ENCODE results near the gene SIL1.
"Not testable (repeated sequence)": the region's sequence is repeated elsewhere in the genome, so short reads cannot be mapped to it uniquely, and the experiment has no call there.

The SIL1 gene

GRCh38 chr5:139197710-139198669, at the start of gene SIL1:
Gene SIL1, minus strand, starts transcription at chr5:139198368. Its CDS starts 70,525 bp downstream, at chr5:139127843.
- DNase-seq, result peak; percentile 98

DNA sequence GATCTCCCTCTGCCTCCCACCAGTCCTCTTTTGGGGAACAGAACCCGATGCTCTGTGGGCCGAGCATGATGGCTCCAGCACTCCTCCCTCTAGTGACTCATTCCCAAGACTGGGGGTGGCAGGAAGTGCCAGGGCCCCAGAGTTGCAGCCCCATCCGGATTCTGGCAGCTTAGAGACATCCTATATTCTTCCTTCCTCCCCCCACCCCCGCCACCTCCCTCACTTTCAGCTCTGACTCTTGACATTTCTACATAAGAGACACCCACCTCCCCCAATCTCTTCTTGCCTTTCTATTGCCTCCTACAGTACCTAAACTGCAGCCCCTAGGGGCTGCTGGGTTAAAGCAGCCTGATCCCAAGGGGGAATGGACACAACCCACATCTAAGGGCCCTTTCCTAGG, 48.2 kb upstream of the SIL1 start:
- no peak for DNase-seq

DNA sequence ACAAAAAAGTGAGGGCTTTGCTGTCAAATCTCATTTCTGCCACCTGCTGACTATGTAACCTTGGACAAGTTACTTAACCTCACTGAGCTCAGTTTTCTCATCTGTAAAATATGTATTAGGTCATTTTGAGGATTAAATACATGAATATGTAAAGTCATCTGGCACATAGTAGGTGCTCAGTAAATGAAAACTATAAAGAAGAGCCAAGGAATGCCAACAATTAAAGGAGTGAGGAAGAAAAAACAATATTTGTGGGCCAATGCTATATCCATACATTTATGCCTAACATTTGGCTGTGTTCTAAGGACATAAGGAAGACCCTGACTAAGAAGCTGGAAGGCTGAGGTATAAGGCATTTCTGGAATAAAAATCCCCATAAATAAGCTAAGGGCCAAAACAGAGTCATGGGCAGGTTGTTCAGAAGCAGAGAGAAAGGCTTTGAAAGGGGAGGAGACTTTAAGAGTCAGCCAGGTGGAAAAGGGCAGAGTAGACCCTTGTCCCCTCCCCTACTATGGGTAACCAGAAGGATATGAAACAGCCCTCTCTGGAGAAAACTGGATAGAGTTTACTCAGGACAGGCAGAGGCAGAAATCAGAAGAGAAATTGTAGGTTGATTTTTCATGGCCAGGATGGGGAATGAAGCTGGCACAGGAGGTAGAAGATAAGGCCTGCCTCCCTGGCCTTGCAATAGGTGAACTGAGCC, 47.6 kb upstream of the SIL1 start:
- DNase-seq, result peak; percentile 11

DNA sequence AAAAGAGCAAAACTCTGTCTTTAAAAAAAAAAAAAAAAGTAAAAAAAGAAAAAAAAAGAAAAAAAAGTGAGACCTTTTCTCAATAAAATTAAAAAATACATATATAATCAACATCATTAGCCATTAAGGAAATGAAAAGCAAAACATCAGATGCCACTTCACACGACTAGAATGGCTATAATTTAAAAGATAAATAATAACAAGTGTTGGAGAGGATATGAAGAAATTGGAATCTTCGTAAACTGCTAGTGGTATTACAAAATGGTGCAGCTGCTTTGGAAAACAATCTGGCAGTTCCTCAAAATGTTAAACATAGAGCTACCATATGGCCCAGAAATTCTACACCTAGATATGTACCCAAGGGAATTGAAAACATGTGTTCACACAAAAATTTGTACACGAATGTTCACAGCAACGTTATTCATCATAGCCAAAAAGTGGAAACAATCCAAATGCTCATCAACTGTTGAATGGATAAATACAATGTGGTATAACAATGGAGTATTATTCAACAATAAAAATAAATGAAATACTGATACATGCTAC, 45.3 kb upstream of the SIL1 start:
- no peak for DNase-seq

DNA sequence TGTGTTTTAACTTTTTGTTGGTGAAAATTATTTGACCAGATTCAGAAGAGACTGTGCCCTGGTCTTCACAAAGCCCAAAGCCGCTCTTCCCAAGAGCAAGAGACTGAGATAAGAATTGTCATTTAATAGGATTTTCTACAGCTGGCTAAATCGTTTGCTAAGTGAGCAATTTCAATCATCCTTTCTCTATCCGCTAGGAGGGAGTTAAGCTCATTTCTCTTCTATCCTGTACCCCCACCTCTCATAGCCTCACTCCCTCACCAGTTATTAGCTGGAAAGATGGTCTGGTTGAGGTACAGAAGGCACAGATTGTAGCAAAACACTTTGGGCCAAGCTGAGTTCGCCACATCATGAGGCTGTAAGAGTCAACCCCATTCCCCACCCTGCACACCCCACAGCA, 43.0 kb upstream of the SIL1 start:
- no peak for DNase-seq

GRCh38 chr5:139236479-139236878, 38.3 kb upstream of the SIL1 start:
- DNase-seq, result no peak

DNA sequence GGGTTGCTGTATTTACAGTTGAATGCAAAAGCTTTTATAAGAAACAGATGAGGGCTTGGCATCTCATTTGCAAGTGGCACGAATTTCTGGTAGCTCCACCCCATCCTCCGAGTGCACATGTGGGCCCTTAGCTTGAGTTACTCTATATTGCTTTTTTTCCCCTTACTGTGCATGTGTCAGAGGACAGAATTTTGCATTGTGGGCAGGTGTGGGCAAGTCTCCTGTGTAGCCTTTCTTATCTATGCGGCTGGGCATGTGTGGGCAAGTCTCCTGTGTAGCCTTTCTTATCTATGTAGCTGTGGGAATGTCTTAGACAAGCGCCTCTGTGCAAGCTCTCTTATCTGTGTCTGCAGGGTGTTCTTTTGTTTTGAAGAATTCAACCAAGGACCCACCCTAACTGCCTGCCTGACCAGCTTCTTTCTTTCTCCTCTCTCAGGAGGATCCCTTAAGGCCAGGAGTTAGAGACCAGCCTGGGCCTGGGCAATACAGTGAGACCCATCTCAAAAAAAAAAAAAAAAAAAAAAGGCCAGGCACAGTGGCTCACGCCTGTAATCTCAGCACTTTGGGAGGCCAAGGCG, 34.1 kb upstream of the SIL1 start:
- peak; percentile 20 for DNase-seq

DNA sequence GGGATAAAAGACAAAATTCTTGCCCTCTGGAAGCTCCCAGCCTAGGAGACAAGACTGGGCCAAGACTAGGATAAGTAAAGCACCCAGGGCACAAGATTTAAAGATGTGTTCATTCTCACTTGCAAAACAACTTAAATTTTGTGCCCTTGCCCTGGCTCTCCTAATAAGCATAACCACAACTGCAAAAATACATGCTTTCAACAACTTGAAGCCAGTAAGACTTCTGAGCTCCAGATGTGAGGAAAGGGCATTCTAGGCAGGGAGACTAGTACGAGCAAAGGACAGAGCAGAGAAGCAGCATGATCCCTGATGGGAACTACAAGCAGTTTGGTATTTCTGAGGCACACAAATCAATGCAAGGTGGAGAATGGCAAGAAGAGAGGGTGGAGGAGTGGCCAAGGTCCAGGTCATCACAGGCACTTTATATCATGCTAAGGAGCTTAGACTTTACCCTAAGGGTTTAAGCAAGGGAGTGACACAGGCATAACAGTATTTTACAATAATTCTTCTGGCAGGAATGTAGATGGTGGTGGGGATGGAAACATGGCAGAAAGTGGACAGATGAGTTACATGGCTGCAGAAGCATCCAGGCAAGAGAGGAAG, 30.1 kb upstream of the SIL1 start:
- DNase-seq, result no peak

GRCh38 chr5:139226131-139226530, 28.0 kb upstream of the SIL1 start:
- DNase-seq, result no peak

DNA sequence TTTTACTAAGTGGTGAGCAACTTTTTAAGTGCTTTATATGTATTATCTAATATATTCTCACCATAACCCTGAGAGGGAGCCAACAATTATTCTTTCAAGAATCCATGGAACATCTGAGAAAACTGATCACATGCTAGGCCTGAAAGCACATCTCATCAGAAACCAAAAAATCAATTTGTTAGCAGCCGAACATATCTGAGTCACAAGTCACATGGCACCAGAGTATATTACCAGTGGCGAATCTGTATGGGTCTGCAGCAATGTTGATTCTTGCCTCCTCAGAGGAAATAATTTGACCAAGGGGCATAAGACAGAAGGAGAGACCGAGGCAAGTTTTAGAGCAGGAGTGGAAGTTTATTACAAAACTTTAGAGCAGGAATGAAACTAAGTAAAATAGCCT, 25.3 kb upstream of the SIL1 start:
- no peak for DNase-seq

DNA sequence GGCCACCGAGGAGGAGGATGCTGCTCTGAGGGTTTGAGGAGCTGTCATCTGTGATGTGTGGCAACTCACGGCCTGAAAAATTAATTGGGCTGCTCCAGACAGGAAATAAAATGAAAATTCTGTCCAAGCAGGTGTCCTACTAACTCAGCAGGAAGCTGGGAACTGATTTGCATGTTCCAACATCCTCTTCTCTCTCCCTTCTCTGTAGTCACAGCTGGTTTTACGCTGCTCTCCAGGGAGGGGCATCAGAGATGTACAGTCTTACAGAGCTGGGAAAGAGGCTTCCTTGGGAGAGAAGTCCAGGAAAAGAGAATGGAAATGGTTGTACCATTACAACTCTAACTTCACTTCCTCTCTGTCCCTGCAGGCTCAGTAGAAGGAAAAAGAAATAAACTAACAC, 24.2 kb upstream of the SIL1 start:
- DNase-seq, result no peak

- not testable (repeated sequence) for DNase-seq
Observed at GRCh38 chr5:139218038-139218437, 19.9 kb upstream of the SIL1 start.

- no peak for DNase-seq
Observed at GRCh38 chr5:139215107-139215975, 17.2 kb upstream of the SIL1 start.

DNA sequence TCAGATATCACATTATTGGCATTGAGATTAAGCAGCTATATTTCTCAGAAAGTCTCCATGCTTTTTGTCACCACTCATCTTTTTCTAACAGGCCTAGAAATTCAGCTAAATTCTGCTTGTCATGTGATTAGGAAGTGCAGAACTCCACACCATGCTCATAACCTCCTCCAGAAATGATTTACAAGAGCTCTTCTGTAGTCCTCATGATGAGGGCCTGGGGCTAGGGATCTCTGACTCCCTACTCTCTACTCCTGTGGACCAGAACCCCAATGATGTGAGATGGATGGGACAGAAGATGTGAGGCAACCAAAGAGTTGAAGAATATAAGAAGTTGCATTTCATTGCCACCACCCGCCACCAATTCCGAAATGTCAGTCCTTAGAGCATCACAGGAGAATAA, 16.5 kb upstream of the SIL1 start:
- no peak for DNase-seq

GRCh38 chr5:139212906-139213305, 14.7 kb upstream of the SIL1 start:
- DNase-seq, result no peak

- no peak for DNase-seq
Observed at GRCh38 chr5:139212486-139212885, 14.3 kb upstream of the SIL1 start.

DNA sequence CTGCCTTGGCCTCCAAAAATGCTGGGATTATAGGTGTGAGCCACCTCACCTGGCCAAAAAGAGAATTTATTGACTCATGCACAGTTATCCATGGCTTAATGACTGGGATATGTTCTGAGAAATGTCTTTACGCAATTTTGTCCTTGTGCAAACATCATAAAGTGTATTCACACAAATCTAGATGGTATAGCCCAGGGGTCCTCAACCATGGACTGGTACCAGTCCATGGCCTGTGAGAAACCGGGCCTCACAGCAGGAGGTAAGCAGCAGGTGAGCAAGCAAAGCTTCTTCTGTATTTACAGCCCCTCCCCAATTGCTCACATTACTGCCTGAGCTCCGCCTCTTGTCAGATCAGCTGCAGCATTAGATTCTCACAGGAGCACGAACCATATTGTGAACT, 12.4 kb upstream of the SIL1 start:
- DNase-seq, result no peak

DNA sequence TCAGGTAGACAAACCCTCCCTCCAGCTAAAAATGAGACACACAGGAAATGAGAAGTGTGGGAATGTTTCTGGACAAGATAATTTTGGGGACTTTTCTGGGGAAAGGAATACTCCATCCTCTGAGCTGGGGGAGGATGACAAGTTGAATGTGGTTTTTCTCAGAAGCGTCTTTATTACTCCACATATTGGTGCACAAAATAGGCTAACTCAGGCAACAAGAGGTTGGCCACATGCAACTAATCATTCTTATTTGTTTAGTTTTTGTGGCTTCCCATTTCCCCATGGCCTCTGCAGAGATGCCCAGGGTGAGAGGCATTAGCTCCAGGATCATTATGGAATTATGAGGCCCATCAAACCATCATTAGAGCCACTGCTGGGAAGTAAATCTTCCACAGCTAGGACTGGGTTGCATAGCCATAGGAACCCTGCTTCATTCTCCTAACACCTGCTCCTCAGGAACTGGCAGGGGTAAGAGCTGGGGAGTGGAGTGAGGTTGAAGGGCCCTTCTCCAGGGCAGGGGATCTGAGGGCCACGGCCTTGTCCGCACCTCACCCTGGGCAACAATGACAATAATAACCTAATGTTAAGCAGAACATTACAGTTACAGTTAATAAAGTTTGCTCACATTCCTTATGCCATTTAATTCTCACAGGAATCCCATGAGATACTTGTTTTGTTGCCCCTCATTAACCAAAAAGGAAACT, 9.3 kb upstream of the SIL1 start:
- no peak for DNase-seq

GRCh38 chr5:139205586-139205985, 7.4 kb upstream of the SIL1 start:
- no peak for DNase-seq

DNA sequence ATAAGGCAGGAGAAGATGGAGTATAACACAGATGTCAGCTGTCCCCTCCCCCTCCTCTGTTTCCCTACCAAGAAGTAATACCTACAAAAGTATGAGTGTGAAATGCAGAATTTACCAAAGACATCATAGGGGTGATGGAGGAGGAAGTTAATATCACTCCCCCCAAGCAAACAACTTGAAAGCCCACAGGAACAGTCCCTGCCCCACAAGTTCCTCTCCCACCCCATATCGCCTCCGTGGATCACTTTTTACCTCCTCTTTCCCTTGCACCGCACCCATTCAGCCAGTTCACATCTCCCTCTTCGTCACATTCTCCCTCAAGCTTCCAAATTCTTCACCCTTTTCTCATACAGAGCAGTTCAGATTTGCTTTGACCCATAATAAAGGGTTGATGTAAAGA, 7.0 kb upstream of the SIL1 start:
- DNase-seq, result no peak

DNA sequence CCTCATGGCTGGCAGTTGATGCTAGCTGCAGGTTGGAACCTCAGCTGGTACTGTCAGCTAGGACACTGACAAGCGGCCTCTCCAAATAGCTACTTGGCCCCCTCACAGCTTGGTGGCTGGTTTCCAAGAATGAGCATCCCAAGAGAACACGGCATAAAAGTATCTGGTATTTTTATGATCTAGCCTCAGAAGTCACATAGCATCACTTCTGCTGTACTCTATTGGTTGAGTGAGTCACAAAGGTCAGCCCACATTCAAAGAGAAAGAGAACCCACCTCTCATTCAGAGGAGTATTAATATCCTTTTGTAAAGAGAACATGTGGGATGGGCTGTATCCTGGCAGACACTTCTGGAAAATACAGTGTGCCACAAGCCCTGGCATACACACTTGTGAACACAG, 6.0 kb upstream of the SIL1 start:
- DNase-seq, result no peak
